Germinal center (tissue), 1 donor: ENCODE results near the gene KHDC3L.

Experiments used
- DNase-seq: peaks from one replicate; pipeline ENCODE4 v3.0.0; 2012; ENCODE audit warnings: mixed read lengths, low spot score

KHDC3L gene

GRCh38 chr6:73362358-73362757 is at the start of gene KHDC3L:
KHDC3L (plus strand) TSS chr6:73362658; CDS start chr6:73362730, 72 bp downstream.
- DNase-seq = no peak

DNA sequence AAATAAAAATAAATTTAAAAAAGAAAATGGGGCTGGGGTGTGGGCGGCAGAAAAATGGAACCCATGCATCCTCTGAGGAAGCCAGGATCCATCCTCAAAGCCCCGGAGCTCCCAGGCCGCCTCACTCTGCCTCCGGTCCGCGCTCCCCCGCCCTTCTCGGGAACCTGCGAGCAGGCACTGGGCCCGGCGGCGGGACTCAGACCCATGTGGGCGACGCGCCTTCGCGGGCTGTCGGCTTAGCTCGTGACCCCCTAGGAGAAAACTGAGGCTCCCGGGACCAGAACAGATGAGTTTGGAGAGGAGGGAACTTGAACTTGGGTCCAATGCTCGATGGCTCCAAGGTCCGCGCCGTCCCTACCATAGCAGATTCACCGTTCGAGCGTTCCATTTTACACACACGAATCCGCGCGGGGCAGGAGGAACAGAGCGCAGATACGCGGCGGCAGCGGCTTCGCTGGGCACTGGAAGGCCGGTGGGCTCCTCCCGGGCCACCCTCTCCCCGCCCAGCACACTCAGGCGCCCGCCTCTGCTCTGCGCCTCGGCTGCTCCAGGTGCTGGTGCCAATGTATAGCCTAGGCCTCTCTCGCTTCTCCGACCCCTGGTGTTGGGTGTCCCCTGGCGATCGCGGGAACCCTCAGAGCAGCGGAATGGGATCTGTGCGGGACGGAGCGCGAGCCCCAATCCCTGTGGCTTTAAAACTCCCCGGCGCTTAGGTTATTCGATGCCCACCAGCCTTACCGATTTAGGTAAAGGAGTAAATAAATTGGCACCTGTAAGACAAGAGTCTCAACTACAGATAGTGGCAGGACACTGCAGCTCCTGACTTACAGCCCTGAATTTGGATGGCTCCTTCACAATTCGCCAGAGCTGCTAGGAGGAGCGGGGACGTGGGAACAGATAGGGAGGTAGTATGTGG is 47.6 kb upstream of the KHDC3L start:
- DNase-seq = no peak

GRCh38 chr6:73323323-73323722 is 39.1 kb upstream of the KHDC3L start:
- no peak for DNase-seq

GRCh38 chr6:73325656-73326055 is 36.8 kb upstream of the KHDC3L start:
- no peak for DNase-seq

GRCh38 chr6:73328790-73329189 is 33.7 kb upstream of the KHDC3L start:
- no peak for DNase-seq

- no peak for DNase-seq
These were observed 33.3 kb upstream of the KHDC3L start for GRCh38 chr6:73329201-73329600.

GRCh38 chr6:73339340-73339739 is 23.1 kb upstream of the KHDC3L start:
- no peak for DNase-seq

GRCh38 chr6:73340048-73340447 is 22.4 kb upstream of the KHDC3L start:
- DNase-seq = no peak

GRCh38 chr6:73341335-73341734 is 21.1 kb upstream of the KHDC3L start:
- no peak for DNase-seq

- no peak for DNase-seq
These were observed 20.3 kb upstream of the KHDC3L start for GRCh38 chr6:73342174-73342573.

- DNase-seq = no peak
These were observed 19.3 kb upstream of the KHDC3L start for GRCh38 chr6:73343164-73343563.

GRCh38 chr6:73348550-73349204 is 13.8 kb upstream of the KHDC3L start:
- no peak for DNase-seq

GRCh38 chr6:73349311-73349710 is 13.1 kb upstream of the KHDC3L start:
- no peak for DNase-seq

GRCh38 chr6:73353636-73354593 is 8.5 kb upstream of the KHDC3L start, which contains the start of gene DPPA5:
DPPA5 (minus strand) TSS chr6:73354276; CDS start chr6:73354225, 51 bp downstream.
- DNase-seq = no peak

DNA sequence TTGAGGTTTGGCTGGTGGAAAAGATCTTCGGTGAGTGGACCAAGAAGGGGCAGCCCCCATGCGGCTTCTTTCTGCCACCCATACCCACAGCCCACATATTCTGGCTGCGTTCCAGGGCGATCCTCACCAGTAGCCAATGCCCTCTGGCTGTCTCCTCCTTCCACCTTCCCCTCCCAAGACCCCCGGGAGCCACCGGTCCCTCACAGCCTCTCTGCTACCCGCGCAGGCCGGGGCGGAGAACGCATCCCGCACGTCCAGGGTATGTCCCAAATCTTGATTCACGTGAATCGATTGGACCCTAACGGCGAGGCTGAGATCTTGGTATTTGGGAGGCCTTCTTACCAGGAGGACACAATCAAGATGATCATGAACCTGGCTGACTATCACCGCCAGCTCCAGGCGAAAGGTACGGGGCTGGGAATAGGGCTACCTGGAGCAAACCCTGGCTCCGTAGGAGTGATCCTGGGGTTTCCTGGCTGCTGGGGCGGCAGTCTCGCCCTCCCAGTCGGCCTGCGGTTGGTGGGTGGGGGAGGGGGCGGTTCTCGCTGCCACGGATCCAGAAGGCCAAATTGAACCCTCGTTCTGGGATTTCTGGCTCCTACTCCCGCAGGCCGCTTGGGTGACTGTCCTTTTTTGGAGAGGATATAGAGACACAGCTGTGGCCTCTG is 545 bp downstream of the KHDC3L start:
- DNase-seq = no peak

GRCh38 chr6:73363537-73363875 is 1.0 kb downstream of the KHDC3L start:
- DNase-seq = no peak

DNA sequence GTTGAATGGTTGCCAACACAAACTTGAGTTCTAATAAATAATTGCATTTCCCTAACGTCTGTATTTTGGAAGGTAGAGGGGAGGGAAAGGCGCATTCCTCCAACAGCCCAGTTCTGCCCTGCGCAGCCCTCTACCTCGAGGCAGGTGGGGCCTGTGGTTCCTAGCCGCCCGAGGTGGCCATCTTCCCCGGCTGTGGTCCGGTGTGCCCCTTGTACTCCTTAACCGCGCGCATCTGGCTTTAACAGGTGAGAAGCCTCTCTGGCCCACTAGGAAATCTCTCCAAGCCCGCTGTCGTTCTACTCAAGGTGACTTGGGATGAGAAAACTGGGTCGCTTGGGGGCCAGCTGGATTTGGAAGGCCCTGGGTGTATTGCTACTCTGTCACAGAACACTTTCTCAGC is 1.7 kb downstream of the KHDC3L start:
- no peak for DNase-seq

DNA sequence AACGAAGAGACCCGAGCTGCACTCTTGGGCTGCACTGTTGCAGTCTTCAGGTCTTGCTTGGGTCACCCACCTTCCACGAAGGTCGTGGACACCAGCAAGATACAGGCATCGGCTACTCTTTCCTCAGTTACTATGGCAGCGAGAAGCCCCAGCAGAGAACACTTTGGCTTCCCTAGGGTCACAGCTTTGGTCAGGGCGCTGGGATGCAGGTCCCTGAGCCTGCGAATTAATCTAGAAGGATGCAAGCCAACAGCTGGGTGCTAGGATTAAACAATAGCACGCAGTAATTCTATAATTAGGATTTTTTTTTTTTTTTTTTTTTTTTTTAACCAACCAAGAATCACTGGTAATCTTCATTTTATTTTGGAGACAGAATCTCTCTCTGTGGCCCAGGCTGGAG is 2.1 kb downstream of the KHDC3L start:
- DNase-seq = no peak

DNA sequence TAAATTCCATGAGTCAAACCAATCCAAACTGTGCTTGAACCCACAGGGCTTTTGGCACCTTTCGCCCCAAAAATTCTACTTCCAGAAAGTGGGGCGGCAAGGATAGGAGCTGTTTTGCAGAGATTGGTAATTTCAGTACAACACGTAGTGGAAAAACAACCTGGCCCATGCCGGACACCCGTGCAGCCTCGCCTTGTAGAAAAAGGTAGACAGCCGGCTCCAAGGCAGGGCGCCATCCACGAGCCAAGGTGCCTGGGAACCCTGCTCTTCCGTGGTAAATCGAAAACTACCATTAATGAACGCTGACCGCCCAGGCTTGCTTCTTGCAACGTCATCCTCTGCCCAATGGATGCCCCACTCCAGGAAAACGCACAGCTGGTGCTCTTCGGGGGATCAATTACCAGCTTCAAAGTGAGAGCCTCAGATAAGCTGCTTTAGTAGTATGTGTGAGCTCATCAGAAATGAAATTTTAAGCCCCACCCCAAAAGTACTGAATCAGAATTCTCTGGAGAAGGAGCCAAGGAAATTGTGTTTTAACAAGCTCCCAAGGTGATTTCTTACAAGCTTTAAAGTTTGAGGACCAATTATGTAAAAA is 5.4 kb downstream of the KHDC3L start:
- DNase-seq = no peak

DNA sequence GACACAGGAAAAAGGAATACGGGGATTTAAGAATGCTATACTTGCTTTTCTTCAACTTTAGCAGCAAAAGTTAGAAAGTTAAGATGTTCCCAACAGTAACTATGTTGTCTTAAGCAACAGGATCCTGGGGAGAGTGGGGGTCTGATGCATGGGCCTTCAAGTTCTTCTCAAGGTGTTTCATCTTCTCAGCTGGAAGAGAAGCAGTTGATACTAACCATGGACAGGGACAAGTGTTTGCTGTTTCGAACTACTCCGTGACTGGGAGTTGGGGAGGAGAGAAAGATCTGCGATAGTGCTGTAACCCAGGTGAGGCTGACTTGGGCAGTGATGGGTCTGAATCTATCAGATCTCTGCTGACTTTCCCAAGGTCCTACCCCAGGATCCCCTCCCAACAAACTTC is 6.2 kb downstream of the KHDC3L start:
- DNase-seq = no peak

- no peak for DNase-seq
These were observed 6.7 kb downstream of the KHDC3L start for GRCh38 chr6:73369157-73369556.
